GM19328 (cell line): Measurements from ENCODE around the gene CALML5.

Experiments used
- ATAC-seq: cut with Tn5 transposase; IDR thresholded peaks from one replicate; pipeline ENCODE4 v1.9.1; 2021; ENCODE audit warnings: mild to moderate bottlenecking, moderate library complexity; ENCODE audit not compliant: unreplicated experiment

Gene CALML5

DNA sequence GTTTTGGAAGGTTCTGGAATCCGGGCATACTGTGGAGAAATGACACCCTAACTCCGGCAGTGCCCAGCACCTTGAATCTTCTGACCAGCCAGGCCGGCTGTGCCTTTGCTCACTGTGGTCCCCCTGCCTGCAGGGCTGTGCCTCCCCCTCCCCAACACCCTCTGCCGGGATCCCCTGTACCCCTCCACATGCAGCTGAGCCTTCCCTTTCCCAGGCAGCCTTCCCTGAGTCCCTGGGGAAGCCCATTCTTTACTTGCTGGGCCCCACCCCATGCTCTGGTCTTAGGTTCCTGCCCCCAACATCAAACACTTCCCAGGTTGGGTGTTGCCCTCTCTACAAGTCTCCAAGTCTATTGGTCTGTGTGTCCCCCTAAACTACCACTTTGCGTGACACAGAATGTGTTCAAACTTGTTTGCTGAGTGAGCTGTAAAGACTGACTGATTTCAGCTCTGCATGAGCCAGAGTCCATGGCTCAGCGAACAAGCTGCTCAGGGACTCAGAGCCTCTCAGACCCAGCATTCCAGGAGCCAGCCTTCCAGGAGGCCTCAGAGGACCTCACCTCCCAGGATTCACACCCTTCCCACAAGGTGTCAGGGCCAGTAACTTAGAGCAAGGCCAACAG, 31.6 kb downstream of the CALML5 start:
- no peak for ATAC-seq

DNA sequence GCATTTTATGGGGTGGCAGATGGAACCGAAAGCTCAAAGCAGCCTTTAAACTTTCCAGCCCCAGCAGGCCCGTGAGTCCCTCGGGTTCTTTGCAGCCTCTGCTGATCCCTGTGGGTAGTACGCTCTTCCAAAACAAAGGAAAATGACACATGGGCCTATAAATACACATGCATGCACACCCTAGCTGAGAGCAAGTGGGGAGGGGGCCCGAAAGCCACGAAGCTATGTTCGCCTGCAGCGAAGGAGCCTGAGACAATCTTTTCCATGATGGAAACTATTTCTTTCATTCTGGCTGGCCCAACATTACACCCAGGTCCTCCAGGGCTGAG, 32.2 kb downstream of the CALML5 start:
- ATAC-seq, result no peak

DNA sequence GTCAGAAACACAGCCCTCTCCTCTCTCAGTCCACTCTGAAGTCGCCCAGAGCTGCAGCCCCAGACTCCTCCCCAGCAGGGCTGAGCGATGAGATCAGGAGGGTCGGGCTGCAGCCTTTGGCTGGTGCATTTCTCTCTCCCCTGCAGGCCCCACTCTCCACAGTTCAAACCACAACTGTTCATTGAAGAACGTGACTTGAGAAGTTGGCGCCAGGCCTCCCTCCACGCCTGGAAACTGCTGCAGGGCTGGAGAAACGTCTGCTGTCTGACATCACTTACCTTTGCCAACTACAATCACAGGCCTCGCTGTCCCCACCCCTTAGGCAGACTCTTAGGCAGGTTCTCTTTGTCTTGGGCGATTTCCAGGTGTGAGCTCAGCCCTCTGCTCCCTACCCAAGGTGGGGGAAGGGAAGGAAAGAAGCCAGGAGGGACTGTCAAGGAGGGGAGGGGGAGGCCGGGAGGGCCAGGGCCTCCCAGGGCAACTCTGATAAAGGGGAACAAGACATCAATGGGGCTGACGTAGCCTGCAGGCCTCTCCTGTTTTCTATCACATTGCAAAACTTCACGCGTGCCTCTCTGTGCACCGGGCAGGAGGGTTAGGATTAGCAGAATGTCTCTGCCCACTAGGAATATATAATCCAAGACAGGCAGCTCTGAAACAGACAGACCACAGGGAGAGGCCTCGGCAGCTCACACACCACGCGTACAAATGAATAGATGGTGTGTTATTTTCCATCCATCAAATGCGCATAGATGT, 32.7 kb downstream of the CALML5 start:
- ATAC-seq, result no peak

DNA sequence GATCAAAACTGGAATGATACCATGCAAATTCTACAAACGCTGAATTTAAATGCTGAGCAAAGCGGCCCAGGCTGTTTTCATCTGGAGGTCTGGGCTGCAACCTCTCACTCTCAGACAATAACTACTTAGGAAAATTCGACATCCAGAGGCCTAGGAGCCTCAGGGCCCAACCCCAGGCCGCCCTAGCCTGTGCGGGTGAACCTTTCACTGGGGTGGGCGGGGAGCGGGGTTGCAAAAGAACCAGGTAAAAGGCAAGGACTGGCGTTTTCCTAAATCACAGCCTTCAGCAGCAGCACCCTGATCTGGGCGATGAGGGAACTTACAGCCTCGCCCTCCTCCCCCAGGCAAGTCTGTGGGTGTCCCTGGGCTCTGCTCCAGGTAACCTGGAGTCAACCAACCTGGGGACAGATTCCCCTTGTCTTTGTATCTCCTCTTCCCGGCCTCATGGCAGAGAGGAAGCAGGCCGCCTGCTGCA, 33.4 kb downstream of the CALML5 start:
- no peak for ATAC-seq

DNA sequence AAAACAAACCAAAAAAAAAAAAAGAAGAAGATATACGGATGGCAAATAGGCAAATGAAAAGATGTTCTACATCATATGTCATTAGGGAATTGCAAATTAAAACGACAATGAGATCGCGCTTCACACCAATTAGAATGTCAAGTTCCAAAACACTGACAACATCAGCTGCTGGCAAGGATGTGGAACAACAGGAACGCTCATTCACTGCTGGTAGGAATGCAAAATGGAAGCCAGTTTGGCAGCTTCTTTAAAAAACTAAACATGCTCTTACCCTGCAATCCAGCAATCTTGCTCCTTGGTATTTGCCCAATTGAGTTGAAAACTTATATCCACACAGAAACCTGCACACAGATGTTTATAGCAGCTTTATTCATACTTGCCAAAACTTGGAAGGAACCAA, 34.8 kb downstream of the CALML5 start:
- no peak for ATAC-seq

DNA sequence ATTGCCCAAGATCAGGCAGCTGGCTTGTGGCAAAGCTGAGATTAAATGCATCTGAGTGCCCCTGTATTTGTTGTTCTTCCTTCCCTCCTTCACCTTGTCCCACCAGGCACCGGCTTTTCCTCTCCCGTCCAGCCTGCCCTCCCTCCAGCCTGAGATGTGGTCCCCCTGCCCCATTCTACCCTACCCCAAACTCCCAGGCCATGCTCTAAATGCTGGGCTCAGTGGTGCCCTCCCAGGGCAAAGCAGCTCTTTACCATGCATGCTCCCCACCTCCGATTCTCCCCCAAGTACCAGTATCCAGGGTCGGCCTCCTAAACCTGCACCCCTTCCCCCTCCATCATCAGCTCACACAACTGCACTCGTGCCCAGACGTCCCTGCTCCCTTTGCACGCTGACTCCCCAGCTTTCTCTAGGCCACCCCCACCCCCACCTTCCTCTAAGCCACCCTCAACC, 36.5 kb downstream of the CALML5 start:
- no peak for ATAC-seq

DNA sequence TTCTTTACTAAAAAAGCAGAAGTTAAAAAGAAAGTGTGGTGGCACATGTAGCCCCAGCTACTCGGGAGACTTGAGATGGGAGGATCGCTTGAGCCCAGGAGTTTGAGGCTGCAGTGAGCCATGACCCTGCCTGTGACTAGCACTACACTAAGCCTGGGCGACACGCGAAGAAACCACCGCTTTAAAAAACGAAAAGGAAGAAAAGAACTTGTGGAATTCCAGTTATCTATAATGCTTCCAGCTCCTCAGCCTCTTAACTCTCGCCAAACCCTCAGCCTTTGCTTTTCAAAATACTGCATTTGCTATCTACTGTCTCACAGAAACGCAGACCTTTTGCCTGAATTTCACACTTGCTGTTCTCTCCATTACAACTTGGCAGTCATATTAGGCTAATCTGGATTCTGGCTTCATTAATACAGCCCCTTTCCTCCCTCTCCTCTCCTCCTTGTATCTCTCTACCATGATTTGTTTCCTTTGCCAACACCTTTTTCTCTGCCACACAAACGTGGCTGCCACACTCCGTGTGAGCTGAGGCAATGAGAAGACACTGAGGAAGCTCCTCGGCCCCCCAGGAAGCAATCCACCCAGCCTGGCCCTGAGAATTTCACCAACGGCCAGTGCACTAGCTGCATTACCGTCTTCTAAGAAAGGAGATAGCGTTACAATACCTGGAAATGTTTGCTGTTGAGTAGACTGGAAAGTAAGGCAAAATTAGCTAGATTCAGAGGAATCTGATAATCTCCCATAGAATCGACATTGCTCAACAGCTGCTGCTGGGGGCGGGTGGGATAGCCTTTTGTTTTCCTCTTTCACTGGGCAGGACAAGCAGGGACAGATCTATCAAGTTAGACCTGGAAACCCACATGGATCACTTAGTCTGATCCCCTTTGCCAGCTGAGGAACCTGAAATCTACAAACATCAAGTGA, 37.2 kb downstream of the CALML5 start:
- ATAC-seq, result no peak

DNA sequence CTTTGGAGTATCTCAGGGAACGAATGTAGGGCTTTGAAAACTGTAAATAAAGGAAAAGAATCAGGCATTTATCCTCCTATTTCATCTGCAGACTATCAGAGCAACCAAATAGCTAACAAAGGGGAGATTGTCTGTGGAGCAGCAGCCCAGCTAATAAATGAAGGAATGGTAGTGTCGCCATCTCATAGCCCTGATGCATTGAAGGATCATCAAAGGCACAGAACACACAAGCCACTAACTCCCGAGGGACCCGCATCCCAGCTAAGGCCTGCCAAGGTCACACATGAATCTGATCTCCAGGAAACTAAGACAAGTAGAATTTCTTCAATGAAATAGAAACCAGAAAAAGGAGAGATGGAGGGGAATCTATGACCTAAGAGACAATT, 38.2 kb downstream of the CALML5 start:
- no peak for ATAC-seq

DNA sequence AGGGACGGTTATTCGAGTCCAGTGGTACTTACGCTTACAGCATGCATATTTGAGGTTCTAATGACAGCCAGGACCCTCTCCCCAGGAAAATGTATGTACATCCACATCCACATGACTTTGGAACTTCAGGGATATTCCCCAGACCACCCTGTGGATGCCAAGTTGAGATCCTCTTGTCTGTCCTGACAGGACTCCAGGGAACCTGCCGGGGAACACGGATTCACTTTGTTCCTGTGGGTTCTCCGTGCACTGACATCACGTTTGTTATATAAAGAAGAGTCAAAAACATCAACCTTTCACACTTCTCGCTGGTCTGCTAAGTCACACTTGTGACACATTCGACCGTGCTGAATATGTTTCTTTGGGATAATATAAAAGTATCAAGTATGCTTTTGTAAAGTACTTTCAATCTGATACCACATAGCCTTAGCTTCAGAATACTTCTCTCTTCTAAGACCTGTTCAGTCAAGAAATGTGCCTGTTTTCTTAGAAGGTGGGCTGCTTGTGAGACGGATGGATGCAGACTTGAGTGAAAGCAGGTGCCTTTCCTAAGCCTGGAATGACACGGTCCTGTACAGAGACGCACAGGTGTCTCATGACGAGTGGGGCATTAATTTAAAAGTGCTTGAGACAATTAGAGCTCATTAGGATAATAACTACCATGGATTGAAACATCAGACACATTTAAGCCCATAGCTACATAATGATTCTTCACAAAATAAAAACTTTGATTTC, 38.7 kb downstream of the CALML5 start:
- no peak for ATAC-seq

DNA sequence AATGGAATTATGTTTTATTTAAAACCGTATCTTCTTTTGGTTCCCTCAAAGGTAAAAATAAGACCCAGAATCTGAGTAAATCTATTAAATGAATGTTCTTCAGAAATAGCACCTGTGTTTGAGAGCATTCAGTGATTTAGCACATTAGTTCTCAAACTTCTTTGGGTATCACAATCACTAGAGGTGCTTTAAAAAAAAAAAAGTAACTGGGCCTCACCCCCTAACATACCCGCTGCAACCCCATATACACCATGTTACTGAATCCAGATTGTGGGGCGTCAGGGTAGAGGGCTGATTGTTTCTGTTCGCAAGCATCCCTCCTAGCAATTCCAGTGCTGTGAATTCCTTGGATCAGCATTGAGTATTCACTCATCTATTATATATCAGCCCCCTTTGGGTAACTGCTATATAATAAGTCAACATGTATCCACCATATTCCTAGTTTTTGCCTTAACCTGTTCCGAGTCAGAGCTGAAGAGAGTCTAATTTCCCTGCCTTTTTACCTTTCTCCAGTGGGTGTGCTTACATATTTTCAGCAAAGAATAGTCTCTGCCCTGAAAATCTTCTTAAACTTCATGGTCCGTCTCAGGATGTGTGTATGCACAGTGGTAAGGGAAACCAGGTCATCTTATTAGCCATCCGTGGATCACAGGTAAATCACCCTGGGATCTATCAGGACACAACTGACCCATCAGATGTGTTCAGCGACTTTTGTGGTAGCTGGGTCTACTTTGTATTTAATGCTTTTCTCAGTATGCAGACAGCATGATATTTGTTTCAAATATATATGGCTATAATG, 40.2 kb downstream of the CALML5 start:
- ATAC-seq, result no peak

DNA sequence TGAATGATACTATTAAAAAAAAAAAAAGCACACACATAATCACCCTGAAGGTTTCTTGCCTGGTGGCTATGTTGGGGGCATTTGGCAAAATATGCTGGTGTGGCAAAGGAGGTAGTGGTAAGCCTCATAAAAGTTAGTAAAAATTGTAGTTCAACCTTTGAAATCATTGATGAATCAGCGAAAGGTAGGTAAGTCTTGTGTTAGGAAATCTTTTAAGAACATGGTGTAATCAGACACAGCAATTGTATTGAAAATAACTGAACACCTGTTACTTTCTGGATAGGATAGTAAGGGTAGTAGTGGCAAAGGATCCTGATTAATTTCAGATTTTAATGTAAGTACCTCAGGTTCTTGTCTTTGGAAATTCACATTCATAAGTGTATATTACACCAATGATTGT, 40.9 kb downstream of the CALML5 start:
- no peak for ATAC-seq

DNA sequence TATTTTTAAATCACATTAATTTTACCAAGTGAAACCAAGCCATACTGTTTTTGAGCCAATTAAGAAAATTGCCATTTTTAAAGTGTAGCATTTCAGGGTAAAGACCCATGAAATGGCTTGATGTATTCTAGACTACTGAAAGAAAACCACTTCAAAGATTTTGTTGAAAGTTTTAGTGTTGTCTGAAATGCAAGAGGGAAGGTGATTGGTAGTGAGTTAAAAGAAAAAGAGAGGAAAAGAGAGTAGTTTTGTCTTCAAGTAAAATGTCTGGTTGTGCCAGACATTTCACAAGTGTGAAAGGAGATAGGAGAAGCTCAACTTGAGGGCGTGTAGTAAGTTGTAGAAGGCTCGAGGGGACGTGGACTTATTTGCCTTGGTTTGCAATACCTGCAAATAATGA, 41.6 kb downstream of the CALML5 start:
- no peak for ATAC-seq

DNA sequence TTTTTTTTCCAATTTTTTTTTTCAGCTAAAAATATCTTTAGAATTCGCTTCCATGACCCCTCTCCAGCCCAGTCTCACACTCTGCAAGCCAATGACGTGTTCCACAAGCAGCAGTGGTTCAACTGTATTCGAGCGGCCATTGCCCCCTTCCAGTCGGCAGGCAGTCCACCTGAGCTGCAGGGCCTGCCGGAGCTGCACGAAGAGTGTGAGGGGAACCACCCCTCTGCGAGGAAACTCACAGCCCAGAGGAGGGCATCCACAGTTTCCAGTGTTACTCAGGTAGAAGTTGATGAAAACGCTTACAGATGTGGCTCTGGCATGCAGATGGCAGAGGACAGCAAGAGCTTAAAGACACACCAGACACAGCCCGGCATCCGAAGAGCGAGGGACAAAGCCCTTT, 42.8 kb downstream of the CALML5 start:
- no peak for ATAC-seq

DNA sequence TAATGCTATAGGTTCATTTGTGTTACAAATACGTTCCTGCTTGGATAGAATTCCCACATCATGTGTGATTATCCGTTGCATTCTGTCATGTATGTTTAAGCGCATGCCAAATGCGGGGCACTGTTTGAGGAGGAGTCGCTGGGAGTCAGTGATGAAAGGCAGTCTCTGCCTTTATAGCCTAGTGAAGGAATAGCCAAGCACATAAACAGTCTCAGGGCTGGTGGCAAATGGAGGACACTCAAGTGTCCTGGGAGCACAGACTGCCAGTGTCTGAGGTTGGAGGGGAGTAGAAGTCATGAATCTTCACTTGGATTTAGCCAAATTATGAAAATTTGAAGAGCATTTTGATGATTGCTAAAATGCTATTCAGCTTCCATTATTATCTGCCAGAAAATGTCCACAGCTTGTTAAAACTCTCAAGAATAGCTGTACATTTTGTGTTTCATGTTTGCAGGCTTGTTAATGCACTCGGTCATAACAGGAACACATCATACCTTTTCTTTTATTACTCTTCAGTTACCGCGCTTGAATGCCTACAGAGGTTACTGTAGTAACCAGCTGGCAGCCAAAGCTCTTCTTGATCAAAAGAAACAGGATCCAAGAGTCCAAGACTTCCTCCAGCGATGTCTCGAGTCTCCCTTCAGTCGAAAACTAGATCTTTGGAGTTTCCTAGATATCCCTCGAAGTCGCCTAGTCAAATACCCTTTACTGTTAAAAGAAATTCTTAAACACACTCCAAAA, 45.5 kb downstream of the CALML5 start:
- no peak for ATAC-seq

DNA sequence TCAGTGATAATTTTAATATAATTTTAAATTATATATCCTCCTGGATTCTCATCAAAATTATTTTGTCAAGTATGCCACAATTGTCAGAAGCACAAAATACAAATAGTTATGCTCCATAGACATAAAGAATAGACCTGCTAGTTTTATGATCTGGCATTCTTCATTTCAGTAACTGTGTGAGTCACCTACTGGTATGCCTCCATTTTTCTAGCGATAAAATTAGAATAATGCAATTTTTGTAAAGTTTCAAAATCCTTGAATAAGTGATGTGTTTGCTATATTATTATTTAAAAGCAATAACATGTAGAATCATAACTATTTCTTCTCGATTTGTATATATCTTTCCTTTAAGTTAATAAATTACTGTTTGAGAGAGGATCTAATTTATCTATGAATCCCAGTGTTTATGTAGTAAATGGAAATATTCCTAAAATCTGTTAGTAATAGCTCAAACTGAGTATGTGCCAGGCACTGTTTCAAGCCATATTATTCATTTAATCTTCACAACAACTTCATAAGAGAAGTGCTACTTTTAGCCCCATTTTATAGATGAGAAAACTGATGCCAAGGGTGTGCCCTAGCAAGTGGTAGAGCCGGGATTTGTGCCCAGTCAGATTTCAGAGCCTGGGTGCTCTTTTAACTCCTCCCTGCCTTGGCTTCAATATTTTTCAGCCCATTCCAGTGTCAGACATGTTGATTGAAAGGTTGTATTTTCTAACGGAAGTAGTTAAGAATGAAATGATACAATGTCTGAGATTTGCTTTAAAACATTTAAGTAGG, 48.6 kb downstream of the CALML5 start:
- no peak for ATAC-seq

DNA sequence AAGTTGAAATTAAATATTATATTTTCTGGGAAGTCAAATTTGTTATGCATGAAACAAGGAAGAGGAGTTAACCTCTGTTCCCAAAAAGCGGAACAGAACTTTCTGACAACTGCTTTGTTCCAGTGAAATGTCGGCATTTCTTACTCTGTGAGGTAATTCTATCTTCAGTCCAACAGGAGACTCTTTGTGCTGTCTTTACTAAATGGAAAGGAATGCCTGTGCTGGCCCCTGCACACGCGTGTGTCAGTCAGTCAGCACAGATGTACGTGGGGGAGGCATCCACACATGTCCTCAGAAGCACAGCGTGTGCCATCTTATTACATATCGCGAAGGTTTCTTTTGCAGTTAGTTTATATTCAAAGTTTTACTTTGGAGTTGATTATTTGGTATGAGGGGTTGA, 49.5 kb downstream of the CALML5 start:
- ATAC-seq, result no peak

DNA sequence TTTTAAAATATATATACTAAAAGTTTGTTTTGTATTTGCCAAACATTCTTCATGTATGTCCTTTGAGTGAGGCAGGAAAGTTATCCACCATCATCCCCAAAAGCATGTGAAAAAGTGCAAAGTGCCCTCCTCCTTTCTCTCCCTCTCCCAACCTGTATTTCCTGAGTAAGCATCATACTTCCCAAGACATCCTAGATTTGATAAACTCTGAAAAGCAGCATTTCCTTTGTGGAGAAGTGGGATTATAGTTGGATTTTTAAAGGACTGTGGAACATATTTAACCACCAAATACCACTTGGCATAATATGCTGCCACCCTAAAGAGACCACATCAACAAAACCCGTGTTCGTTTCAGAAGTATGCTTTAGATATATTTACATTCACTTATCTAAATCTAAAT, 50.1 kb downstream of the CALML5 start:
- no peak for ATAC-seq
